K562 treated with DMSO at 1 percent for 12 hours (cell line): ENCODE measurements around the gene AIPL1. TPM values are rescaled to one million over a fixed set of nuclear protein-coding genes. Genes with fewer than 3 reads are reported as not detected.

Source experiments
- total RNA-seq: library from RNA; unstranded; fragments of 300-600 nt; gene quantifications from 2 replicates; pipeline ENCODE4 v1.2.3, GENCODE V29; 2022; ENCODE audit not compliant: insufficient read depth

Gene AIPL1, protein sequence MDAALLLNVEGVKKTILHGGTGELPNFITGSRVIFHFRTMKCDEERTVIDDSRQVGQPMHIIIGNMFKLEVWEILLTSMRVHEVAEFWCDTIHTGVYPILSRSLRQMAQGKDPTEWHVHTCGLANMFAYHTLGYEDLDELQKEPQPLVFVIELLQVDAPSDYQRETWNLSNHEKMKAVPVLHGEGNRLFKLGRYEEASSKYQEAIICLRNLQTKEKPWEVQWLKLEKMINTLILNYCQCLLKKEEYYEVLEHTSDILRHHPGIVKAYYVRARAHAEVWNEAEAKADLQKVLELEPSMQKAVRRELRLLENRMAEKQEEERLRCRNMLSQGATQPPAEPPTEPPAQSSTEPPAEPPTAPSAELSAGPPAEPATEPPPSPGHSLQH
- not detected in 2 replicates for total RNA-seq

DNA sequence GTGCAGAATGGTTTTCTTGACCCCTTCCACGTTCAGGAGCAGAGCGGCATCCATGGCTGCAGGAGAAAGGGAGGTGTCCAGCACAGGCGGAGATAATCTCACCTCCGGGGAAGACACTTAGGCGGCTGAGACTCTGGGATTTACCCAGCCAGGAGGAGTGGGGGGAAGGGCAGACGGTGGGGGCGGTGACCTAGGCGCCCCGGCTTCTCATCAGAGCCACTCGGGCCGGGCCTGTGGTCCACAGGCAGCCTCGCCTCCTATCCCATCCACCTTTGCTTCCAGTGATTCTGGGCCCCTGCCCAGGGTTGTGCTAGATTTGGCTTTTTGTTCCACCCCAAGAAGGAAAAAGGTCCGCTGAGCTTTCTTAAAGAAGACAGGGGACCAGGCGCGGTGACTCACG lies at the start of gene AIPL1:
Gene AIPL1 (minus strand): TSS at position 71 of the 400 bp plus-strand sequence. CDS start 17 bp downstream, at position 54.

DNA sequence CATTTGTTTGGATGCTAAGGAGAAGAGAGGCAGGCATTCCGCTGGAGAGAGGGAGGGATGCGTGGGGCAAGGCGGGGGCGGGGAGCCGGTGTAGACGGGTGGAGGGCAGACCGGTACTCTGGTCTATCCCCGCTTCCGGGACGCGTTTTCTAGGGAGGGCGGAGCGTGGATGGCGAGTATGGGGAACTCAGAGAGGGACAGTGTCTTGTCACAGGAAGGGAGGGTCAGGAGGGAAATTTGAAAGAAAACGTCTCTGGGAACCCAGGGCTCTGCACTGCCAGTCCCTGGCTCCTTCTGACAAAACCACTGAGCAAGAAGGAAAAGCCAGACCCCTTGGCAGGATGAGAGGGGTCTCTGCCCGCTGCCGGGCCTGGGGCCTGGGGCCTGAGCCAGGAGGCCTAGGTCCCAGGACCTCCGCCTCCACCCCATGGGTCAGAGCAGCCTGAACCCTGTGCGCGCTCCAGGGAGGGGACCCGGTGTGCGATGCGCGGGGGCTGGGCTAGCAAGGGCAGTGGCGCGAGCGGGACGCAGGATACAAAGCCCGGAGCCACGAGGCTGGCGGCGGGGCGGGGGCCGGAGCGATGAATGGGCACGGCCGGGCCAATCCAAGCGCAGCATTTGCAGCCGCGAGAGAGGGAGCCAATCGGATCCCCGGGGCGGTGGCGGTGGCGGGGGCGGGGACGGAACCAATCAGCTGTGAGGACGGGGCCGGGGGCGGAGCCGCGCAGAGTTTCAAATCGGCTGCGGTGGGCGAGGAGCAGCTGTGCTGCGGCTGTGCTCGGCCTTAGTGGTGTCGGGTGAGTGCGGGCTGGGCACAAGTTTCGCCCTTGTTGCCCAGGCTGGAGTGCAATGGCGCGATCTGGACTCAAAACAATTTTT lies 9.0 kb upstream of the AIPL1 start, which contains the start of gene PIMREG:
Gene PIMREG (plus strand): TSS at position 764 of the 879 bp plus-strand sequence. CDS start 656 bp downstream, outside the sequence.

Other genes starting within 250 kb of the AIPL1 start
- 11.6 and 16.0 TPM in 2 replicates for gene PIMREG, start 9.3 kb upstream of the AIPL1 start, total RNA-seq
- gene PITPNM3, start 121.4 kb upstream of the AIPL1 start, total RNA-seq, result 0.14 and 0.26 TPM in 2 replicates
- gene KIAA0753, start 205.6 kb upstream of the AIPL1 start, total RNA-seq, result 1.5 and 4.4 TPM in 2 replicates
- gene TXNDC17, start 205.9 kb upstream of the AIPL1 start, total RNA-seq, result 80.7 and 111 TPM in 2 replicates
- gene MED31, start 216.5 kb upstream of the AIPL1 start, total RNA-seq, result 4.5 and 6.6 TPM in 2 replicates
- gene C17orf100, start 216.6 kb upstream of the AIPL1 start, total RNA-seq, result 2.3 and 2.7 TPM in 2 replicates